LNCAP (cell line): ENCODE measurements around the gene MTOR.

Experiments
- TF ChIP-seq, protein P1 (sequence below): fragments of 450-650 bp; IDR thresholded peaks from 2 replicates; pipeline ENCODE4 v1.5.1; 2017; ENCODE audit warnings: mild to moderate bottlenecking

The MTOR gene

GRCh38 chr1:11227106-11228077, 35.0 kb downstream of the MTOR start:
- TF ChIP-seq, protein P1, sequence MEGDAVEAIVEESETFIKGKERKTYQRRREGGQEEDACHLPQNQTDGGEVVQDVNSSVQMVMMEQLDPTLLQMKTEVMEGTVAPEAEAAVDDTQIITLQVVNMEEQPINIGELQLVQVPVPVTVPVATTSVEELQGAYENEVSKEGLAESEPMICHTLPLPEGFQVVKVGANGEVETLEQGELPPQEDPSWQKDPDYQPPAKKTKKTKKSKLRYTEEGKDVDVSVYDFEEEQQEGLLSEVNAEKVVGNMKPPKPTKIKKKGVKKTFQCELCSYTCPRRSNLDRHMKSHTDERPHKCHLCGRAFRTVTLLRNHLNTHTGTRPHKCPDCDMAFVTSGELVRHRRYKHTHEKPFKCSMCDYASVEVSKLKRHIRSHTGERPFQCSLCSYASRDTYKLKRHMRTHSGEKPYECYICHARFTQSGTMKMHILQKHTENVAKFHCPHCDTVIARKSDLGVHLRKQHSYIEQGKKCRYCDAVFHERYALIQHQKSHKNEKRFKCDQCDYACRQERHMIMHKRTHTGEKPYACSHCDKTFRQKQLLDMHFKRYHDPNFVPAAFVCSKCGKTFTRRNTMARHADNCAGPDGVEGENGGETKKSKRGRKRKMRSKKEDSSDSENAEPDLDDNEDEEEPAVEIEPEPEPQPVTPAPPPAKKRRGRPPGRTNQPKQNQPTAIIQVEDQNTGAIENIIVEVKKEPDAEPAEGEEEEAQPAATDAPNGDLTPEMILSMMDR: no peak

DNA sequence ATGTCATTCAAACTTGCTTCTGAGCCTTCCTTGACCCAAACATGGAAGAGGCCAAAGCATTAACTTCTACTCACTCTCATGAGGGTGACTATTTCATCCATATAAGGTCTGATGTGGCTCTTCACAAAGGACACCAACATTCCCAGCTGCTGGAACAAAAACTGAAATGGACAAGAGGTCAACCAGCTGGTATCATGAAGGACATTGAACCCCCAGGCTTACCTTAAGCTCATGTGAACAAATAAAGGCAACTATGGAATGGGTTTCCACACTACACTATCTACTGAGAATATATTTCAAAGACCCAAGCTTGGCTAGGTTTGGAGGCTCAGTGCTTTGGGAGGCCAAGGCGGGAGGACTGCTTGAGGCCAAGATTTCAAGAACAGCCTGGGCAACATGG, 46.3 kb downstream of the MTOR start:
- TF ChIP-seq, protein P1: no peak

- TF ChIP-seq, protein P1: no peak
These were observed 46.9 kb downstream of the MTOR start for GRCh38 chr1:11215381-11216005.

- TF ChIP-seq, protein P1: no peak
These were observed 47.5 kb downstream of the MTOR start for GRCh38 chr1:11214698-11215380.

- TF ChIP-seq, protein P1: no peak
These were observed 50.3 kb downstream of the MTOR start for GRCh38 chr1:11211925-11212587.

DNA sequence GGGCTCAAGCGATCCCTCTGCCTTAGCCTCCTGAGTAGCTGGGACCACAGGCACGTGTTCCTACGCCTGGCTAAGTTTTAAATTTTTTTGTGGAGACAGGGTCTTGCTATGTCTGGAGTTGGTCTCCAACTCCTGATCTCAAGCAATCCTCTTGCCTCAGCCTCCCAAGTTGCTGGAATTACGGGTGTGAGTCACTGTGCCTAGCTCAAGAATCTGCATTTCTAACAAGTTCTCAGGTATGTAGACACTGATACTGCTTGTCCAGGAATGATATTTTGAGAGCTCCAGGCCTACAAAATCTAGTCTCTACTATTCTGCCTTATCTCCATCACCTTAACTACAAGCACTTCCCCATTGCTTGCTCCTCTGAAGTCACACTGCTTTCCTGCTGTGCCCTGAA, 50.9 kb downstream of the MTOR start:
- TF ChIP-seq, protein P1: no peak
